Measurements from ENCODE around the gene SNX19.
"Not testable (repeated sequence)": the region's sequence is repeated elsewhere in the genome, so short reads cannot be mapped to it uniquely, and the experiment has no call there.

SNX19 gene

DNA sequence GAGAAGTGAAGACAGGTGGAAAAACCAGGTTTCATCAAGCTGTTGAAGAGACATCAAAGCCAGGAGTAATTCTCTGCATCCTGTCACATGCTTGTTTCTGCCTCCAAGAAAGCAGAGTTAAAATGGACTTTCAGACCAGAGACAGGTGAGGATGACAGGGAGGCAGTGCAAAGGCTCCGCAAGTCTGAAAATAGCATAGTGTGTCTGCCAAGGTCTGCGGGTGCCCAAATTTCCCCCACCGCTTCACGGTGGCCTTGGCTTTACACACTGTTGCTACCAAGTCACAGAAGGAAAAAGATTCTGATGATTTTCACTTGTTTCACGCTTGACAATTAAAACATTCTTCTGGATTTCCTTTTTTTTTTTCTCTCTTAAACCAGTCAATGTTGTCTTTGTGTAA, 44.2 kb downstream of the SNX19 start:
- no peak for DNase-seq

DNA sequence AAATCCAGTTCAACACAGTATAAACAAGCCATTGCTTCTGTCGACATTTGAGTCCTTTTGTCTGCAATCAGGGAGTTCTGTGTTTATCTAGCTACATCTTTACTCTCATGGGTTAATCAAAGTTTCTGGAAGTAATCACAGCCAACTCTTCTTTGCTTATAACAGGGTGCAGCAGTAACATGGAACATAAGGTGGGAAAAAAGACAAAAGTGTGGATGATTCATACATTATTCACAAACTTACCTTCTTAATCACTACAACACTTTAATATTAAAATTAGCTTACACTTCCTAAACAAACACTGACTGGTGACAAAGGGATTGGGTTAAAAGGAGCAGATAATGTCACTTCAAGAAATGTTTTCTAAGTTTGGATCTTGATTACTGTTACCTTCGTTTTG, 44.7 kb downstream of the SNX19 start:
- no peak for DNase-seq

DNA sequence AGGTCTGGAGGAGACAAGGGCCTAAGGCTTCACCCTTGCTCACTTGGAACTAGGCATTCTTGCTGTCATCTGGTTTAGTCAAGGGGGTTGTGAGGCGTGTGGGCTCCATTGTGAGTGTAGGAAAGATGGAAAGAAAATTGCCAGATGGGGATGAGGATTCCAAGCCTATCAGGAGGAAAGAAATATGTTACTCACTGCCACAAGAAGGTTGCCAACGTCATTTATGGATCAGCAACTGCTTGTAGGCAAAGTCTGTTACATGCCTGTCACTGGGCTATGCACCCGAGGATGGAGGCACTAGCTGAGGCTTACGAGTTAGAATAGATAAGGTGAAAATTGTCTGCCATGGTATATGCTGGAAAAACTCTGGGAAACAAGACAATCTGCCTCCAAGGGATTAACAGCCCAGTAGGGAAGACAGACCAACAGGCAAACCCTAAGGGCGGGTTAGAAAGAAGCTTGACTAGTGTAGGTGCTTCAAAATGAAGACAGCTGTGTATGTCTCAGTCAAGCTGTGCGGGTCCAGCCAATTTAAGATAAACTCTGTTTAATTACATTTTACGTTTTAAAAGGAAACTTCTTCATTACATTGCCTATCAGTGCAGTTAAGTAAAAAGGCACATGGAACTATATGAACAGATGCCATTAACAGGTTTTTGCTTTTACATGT, 47.4 kb downstream of the SNX19 start:
- DNase-seq: no peak

DNA sequence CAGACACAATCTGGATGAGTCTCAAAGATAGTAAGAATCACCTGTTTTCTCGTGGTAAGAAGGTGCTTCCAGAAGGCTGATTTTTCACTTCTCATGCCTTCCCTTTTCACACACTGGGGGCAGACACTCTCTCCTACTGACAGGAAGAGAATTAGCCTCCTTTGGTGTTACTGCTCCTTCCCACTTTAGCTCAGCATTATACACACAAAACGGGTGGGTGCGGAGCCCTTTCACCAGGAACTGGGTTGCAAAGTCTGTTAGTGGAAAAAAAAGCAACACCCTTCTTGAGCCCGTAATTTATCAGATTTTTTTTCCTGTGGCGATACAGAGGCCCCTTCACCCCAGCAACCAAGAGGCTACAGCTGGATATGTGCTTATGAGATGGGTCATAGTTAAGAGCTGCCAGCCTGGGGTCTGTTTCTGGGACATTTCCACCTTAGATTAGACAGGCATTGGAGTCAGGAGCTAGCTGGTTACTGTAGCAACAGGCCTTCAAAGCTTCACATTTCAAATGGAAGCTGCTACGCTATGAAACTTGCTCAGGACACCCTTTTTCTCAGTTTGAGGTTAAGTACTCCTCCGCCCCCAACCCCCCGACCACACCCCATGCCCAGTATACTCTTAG, 48.1 kb downstream of the SNX19 start:
- no peak for DNase-seq

DNA sequence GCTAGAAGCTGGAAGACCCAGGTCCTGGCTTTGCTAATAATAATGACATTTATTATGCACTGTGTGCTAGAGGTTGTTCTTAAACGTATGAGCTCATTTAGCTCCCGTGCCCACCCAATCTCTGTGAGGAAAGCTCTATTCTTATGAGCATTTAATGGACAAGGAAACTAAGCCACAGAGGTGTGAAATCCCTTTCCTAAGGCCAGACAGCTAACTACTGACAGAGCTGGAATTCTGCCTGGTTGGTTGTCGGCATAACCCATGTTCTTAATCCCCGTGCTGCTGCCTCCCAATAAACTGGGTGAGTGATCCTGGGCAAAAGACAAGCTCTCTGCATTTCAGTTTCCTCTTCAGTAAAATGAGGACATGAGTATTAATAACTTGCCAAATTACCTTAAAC, 49.4 kb downstream of the SNX19 start:
- no peak for DNase-seq

GRCh38 chr11:130865774-130866114, 50.5 kb downstream of the SNX19 start:
- no peak for DNase-seq

- no peak for DNase-seq
These were observed 51.0 kb downstream of the SNX19 start for GRCh38 chr11:130865091-130865773.

GRCh38 chr11:130861902-130862860, 54.1 kb downstream of the SNX19 start:
- peak; percentile 93 for DNase-seq

GRCh38 chr11:130861283-130861682, 55.0 kb downstream of the SNX19 start:
- DNase-seq: no peak

DNA sequence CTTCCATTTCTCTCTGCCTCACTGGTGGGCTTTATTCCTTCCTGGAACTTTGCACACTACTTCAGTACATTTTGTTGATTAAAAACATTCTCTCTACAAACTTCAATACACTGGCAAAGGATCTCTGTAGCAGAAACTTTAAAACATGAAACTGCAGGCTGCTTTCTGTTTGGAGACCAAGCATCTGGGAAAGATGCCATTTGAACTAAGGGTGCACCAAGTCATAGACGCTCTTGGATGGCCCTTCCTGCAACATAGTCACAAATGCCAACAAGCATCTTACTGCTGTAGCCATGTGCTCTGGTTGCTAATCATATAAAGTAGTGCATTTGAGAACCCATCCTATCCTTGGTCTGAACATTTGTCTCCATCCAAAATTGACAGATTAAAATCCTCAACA, 56.4 kb downstream of the SNX19 start:
- no peak for DNase-seq

- peak; percentile 41 for DNase-seq
These were observed 58.1 kb downstream of the SNX19 start for GRCh38 chr11:130858215-130858614.

- DNase-seq: not testable (repeated sequence)
These were observed 60.6 kb downstream of the SNX19 start for GRCh38 chr11:130855707-130856106.

- no peak for DNase-seq
These were observed 61.8 kb downstream of the SNX19 start for GRCh38 chr11:130854483-130854882.

- no peak for DNase-seq
These were observed 63.7 kb downstream of the SNX19 start for GRCh38 chr11:130852589-130852988.

DNA sequence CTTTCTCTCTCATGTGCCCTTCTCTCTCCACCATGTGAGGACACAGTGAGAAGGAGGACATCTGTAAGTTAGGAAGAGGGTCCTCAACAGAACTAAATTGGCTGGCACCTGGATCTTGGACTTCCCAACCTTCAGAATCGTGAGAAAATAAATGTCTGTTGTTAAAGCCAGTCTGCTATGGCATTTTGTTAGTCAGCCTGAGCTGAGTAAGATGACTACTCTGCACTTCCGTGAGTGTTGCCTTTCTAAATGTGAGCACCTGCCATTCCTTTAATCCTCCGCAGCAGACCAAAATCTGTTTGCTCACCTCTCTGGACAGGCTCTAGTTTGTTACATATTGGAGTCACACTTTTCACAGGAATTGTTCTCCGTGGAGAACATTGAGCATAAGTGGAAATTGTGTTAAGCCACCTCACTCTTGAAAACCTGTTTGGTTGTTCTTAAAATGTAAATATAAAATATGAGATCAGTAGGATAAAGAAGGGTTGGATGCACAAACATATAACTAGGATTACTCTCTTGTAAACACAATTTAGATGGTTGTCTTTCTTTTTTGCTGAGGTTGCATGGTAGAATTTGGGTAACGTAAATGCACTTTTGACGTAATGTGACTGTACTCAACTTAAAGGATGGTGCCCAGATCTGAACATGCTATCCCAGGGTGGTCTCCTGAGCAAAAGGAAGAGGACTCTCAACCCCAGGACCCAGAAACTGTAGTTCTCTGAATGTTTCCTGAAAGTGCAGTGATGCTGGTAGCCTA, 65.9 kb downstream of the SNX19 start:
- DNase-seq: no peak

DNA sequence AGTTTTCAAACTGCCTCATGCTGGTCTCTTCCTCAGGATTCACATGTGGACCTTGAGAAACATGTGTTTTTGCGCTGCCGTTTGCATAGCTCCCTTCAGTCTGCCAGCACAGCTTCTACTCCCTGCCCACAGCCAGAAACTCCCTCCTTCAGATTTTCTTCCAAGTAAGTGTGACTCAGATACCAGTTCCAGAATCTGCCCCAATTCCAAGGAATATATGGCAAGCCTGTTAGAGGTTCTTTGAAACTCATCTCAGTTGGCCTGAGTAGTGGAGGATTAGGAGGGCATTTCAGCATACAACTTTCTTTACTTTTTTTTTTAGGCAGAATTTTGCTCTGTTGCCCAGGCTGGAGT, 67.1 kb downstream of the SNX19 start:
- no peak for DNase-seq

DNA sequence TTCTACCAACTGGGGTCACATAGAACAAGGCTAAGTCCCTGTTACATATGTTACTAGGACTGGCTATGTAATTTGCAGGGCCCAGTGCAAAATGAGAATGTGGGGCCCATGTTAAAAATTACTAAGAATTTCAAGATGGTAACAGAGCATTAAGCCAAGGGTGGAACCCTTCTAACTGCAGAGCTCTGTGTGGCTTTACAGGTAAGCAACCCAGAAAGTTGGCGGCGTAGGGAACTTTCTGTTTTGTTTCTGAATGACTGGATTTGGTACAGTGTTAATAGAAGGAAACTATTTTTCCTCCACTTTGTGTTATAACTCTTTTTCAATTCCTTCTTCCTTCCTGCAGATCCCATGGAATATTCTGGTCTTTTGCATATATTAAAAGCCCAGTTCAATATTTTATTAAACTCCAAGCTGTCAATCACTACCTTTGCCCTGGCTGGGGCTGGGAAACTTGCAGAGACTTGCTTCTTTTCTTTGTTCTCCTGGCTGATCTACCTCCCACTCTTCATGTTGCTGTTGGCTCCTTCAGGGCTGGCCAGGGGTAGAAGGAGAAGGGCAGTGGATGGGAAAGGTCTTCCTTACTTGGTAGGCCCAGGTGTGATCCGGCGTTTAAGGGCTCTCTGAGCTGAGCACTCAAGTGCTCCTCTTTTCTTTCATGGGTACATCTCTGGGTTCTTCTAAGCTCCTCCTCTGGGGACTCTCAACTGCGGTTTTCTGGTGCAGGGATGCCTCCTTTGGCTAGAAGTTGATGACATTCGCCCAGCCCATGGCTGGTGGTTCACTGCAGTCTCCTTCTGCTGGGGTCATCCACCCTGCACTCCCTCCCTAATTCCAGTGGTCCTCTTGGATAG, 67.7 kb downstream of the SNX19 start:
- no peak for DNase-seq

DNA sequence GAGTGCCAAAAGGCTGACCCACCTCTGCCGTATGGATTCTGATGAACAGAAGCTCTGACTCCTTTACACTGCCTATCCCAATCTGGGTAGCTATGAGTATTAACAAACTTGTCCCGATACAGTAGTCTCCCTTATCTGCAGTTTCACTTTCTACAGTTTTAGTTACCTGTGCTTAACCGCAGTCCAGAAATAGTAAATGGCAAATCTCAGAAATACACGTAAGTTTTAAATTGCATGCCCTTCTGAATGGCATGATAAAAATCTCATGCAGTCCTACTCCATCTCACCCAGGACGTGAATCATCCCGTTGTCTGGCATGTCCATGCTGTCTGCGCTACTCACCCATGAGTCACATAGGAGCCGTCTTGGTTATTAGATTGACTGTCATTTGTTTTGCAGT, 68.8 kb downstream of the SNX19 start:
- DNase-seq: no peak

DNA sequence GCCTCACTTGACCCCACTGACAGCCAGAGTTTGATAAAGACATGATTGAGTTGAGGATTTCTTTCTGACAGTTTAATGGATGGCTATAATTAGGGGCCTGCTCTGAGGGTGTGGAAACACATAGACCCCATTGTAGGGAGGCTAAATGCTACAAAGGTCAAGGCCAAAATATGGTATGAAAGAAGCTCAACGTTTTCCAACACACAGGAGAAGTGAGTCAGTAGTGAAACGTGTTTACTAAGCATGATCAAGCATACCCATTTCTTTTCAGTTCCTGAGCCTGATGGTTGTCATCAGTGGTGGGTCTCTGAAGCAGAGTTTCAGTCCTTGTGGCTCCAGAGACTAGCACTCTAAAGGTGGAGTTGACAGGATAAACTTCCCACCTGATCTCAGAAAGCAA, 69.7 kb downstream of the SNX19 start:
- DNase-seq: no peak

GRCh38 chr11:130842001-130842400, 74.3 kb downstream of the SNX19 start:
- no peak for DNase-seq

- DNase-seq: no peak
These were observed 75.6 kb downstream of the SNX19 start for GRCh38 chr11:130840679-130841078.

Measured in NCI-H526 treated with DMSO at 0.1 percent for 48 hours (cell line).